ENCODE data around the gene DOCK7.
"Not testable (repeated sequence)": the region's sequence is repeated elsewhere in the genome, so short reads cannot be mapped to it uniquely, and the experiment has no call there.

DNA sequence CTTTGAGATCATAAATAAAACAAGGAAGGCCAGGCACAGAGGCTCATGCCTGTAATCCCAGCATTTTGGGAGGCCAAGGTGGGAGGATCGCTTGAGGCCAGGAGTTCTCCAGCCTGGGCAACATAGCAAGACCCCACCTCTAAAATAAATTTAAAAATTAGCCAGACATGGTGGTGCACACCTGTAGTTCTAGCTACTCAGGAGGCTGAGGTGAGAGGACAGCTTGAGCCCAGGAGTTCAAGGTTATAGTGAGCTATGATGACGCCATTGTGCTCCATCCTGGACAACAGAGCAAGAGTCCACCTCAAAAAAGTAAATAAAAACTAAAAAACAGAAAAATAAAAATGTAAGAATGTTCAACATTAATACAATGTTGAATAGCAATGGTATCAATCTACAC lies 10.4 kb downstream of the DOCK7 start:
- not testable (repeated sequence) for TF ChIP-seq EZH2phosphoT487 (IDR thresholded peaks at IDR 0.05; ENCODE audit: insufficient read depth, low read depth); EZH2 (IDR thresholded peaks at IDR 0.05; ENCODE audit: insufficient read depth, poor library complexity, severe bottlenecking)

Measured in GM23248 (cell line).